Stimulated activated CD8-positive, alpha-beta memory T cell treated with anti-CD3 and anti-CD28 coated beads, Interleukin-12 subunit alpha, Interleukin-12 subunit beta, amount 100 ng/mL, for 24 hours (primary cell): ENCODE data around the gene GLI3.

Source experiments
- DNase-seq: peaks from one replicate; pipeline ENCODE4 v3.0.0-alpha.2; 2020; ENCODE audit errors: extremely low read depth

GLI3 gene

DNA sequence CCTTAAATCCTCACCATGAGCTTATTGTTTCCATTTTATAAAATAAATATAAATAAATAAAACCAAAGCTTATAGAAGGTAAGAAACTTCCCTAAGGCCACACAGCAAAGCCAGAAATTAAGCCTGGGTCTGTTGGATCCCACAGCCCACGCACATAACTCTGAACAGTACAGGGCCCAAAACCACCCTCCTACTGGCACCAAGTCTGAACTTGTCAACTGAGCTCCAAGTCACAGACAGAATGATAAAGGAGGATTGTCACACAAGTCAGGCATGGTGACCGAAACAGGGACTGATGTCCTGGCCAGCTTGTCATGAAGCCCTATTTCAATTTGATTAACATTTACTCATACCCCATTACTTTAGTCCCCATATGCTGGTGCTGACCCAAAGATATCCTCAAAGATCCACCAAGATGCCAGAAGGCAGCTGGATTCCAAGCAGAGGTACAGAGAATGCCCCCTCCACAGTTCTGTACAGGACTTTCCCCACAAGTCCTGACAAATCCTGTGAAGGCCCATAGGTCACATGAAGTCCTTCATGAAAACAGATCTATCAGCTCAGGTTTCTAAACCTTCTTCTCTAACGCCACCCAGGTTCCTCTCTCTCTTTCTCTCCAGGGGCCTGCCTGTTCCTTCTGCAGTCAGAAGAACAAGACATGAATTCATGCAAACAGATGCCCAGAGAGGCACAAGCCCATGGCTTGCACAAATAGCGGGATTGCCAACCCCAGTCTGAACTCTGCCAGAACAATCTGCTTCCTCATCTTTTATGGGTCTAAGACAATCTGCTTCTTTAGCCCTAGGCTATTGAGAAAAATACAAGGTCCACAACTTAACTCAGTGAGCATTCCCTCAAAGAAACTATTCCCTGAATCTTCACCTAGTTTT, 60.9 kb downstream of the GLI3 start:
- no peak for DNase-seq

DNA sequence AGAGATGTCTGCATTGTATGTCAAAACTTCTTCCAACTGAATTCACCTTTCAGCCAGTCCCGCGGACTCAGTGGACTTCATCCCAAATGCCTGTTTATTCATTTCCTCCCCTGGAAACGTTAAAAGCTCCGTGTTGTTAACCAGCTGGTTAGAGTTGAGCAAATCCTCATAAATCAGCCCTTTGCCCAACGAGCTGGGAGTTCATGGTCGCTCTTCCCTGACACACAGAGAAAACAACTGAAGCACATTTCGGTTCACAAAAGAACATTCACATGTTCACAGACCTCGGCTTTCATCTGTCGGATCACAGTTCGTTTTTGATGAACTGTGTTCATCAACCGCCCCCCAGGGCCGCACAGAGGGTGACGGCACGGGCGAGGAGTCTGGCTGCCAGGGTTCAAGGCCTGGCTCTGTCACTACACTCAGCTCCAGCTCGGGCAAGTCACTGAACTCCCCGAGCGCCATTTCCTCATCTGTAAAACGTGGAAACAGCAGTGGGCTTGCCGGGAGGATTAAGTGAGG, 62.6 kb downstream of the GLI3 start:
- no peak for DNase-seq

DNA sequence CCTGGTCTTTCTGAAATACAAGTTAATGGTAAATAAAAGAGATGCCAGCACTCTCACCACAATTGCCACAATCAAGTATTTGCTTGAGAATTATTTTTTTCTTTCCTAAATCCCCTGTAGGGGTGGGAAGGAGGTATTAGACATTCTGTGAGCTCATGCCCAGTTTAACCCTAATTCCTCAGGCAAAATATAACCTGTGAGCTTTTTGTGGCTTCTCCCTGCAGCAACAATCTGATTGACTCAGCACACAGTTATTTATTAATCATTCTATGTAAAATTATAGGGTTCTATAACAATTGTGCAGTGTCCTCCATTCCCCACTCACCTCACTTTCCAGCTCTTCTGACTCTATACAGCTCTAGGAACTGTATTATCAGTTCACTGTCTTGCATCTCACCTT, 66.3 kb downstream of the GLI3 start:
- DNase-seq, result no peak

DNA sequence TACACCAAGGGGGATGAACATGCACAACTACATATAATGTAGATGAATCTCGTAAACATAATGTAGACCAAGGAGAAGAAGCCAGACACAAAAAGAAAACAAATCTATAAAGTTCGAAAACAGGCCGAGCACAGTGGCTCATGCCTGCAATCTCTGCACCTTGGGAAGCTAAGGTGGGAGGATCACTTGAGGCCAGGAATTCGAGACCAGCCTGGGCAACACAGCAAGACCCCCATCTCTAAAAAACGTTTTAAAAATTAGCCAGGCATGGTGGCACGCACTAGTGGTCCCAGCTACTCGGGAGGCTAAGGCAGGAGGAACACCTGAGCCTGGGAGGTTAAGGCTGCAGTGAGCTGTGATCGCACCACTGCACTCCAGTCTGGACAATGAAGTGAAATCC, 68.5 kb downstream of the GLI3 start:
- DNase-seq, result no peak

DNA sequence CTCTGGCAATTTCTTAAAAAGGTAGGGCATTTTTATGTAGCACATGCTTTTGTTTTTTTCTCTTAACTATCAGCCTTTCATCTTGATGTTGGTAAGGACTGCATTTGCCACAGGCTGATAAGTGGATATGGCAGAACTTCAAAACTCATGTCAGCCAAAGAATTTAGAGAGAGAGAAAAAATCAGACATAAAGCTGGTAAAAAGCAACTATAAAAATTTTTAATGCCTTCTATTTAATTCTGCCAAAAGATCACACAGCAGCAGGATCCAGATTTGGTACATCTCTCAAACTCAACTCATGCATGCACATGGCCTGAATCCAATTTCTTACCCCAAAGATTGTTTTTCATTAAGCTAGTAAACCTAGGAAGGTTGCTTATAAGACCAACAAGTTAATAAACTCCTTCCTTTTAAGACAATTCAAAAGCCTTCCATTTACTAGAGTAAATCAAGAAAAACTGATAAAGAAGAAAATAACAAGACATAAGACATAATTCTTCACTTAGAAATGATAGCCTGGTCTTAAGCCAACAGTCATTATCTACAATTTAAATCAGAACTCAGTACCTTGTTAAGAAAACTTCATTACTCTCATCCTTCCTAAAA, 69.3 kb downstream of the GLI3 start:
- no peak for DNase-seq

DNA sequence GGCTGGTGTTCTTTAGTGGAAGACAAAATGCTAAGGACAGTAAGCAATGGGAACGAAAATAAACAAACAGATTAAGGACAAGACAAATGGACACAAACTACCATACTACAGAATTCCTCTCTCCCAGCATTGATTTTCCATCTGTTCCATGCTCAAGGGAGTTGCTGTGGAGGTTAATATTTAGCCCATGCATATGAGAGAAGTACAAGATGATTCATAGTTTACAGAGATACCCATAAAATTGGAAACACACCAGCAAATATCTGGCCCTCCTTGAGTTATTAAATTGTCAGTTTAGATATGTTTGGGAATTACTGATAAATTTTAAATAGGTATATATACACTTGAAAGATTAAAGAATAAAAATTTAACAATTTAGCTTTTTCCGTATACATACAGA, 69.8 kb downstream of the GLI3 start:
- DNase-seq, result no peak

DNA sequence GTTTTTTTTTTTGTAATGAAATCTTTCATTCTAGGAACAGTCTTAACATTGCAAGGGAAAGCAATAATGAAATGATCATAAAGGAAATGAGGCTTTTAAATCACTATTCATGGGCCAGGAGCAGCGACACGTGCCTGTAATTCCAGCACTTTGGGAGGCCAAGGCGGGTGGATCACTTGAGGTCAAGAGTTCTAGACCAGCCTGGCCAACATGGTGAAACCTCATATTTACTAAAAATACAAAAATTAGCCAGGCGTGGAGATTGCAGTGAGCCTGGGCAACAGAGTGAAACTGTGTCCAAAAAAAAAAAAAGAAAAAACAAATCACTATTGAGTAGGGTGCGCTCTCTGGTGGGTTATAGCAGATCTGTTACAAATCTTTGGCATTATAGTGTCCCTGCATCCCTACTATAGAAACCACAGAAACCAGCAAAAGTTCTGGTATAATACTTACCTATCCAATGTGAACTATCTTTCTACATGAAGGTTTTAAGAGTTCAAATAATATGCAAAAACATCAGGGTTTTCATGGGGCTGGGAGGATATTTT, 72.1 kb downstream of the GLI3 start:
- no peak for DNase-seq

DNA sequence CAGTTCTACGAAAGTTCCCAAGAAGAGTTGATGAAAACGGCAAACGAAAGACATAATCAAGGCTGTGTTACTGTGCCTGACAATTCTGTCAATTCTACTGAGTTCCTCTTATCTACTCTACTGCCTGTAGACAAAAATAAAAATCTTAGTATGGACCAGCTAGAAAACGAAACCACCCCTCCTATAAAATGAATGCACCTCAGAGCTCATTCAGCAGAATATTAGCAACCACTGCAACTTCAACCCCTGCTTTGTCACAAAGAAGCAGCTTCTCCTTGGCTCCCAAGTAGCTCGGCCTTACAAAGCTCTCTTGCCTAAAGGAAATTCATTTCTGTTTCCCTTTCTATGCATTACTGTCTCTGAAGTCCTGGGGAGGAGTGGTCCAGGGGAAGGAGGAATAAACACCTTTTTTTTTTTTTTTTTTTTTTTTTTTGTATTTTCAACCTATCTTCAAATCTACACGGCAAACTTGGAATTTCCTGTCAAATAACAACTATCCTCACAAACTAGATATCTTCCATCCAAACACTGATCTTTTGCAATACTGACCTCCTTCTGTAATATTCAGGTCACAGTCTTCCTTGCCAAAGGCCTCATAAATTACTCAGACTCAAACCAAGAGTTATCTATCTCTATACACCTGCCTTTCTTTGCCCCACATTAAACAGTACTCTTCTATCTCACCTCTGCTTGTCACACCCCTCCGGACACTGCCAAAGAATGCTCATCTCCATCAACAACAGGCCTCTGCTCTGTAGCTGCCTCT, 74.3 kb downstream of the GLI3 start:
- DNase-seq, result no peak

DNA sequence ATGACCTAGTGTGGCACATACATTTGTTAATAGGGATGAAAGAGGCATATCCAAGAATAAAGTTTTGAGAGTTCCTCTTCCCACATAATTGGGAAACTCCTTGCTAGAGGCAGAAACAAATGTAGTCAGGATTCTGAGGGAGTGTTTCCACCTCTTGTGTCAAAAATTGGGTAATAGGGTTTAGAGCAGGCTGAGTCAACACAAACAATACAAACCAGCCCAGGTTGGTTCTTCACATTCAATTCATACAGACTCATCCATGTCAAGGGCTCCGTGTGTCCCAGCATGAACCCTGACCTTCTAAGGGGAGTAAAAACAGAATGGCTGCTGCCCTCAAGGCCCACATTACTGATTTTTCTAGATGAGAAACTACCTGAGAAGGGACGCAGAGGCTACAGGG, 75.3 kb downstream of the GLI3 start:
- DNase-seq, result no peak

DNA sequence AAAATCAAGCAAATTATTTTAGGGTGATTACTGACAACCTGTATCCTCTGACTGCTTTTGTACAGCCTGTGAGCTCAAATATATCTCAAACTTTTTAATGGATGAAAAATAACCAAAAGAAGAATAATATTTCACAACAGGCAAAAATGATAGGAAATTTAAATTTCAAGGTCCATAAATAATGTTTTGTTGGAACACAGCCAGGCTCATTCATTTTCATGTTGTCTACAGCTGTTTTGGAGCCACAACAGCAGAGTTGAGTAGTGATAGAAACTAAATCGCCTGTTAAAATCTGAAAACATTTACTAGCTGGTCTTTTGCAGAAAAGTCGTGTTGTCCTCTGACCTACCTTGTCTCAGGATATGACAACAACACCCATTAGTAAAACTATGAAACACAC, 75.9 kb downstream of the GLI3 start:
- no peak for DNase-seq

DNA sequence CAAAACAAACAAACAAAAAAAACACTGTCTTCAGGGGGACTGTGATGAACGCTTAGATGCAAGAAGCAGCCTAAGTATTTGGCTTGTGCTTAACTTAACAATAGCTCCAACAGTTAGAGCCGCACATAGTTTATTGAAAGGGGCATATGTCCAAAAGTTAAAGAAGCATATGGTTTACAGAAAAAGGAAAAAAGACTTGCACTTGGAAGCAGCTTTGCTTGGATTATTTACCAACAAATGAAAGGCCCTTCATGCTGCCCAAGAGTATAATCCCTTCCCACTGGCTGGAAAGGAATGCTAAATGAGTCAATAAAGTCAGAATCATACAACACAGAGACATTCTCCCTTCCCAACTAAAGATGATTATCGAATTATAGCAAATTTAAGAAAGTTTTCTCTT, 77.9 kb downstream of the GLI3 start:
- no peak for DNase-seq

DNA sequence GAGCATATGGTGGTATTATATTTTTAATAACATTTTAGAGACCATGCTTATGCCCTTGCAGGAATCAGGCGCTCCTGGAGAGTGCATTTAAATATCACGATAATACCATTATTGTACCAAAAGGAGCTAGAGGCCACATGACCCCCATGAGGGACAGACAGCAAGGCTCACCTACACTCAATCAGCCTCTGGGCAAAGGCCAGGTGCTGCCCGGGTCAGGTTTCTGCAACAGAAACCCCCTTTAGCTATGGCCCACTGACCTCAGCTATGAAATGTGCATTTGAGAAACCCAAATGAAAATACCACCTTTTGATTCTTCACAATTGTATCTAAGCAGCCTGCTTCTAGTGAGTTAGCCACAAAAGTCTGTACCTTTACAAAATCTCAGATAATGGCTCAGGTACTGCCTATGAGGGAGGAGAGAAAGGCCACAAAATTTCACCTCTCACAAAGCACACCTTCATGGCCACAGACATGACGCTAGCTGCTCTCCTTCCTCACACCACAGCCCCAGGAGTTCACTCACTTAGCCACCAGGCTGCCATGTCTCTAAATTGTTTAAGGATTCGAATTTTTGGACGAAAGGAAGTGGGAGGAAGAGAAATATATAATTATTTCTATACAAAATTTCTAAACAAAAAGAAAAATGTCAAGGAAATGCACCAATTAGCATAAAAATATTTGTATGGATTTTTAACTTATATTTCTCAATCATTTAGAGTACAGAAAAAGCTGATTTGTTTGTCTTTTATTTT, 79.9 kb downstream of the GLI3 start:
- no peak for DNase-seq

DNA sequence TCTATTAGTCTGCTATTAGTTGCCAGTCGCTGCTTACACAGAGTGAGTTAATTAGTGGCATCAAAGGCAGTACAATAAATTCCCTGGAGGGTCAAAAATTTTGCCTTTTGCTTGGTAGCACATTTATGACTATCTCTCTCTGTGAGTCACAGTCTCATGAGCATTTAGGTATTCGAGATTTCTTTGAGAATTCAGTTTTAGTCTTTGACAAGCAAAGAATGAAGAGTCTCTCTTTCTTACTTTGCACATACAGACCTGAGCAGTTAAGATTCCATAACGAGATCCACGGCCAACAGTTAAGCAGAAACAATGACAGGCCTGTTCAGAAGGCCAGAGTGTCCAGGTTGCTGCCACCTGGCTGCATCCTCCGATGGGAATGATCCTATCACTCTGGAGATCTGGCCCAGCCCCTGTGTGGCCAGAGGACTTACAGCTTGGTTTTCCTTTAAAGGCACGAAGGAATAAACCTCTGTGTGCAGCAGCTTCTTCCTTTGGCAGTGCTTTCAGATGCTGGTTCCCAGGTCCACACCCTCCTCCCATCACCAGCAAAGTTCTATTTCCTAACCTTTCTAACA, 80.6 kb downstream of the GLI3 start:
- no peak for DNase-seq

DNA sequence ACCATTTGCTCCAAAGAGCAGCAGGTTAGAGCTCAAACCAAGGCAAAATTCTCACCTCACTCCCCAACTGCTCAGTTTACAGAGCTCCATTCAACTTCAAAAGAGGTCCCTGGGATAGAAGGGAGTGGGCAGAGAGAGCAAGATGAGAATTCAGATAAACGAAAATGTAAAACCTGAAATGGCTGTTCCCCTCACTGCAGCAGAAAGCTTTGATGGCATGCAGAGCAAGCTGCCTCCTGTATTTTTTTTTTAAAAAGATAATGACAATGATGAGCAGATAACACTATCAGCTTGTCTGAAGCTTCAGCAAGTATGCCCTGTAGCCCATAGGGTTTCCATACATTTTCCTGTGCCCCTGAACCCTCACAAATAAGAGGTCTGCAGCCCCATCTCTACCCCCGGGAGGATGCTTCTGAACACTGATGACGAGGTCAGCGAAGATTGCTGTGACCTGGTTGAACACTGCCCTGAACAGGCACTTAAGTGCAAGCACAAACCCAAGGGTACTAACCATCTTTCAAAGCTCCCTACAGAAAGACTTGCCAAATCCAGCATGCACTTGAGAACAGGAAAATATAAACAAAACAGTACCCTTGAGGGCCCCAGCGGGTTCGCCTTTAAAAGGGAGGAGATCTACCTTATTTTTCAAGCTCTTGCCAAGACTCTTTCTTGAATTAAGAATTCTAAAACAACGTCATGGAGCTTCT, 81.3 kb downstream of the GLI3 start:
- DNase-seq, result no peak

DNA sequence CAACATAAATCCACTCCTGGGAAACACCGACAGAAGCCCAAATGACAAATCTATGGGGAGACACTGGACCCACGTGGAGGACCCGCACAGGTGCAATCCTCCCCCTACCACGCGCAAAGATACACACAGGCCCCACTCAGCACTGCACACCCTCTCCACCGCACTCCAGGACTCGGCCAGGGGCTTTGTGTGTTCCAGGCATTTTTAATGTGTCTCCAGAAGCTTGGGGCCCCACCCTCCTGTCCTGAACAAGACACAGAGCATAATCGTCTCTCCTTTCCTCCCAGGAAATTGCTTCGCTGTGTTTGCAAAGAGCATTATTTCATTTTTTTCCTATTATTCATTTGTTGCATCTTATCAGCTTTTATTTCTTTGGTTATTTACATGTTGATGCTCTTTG, 82.8 kb downstream of the GLI3 start:
- DNase-seq, result no peak

DNA sequence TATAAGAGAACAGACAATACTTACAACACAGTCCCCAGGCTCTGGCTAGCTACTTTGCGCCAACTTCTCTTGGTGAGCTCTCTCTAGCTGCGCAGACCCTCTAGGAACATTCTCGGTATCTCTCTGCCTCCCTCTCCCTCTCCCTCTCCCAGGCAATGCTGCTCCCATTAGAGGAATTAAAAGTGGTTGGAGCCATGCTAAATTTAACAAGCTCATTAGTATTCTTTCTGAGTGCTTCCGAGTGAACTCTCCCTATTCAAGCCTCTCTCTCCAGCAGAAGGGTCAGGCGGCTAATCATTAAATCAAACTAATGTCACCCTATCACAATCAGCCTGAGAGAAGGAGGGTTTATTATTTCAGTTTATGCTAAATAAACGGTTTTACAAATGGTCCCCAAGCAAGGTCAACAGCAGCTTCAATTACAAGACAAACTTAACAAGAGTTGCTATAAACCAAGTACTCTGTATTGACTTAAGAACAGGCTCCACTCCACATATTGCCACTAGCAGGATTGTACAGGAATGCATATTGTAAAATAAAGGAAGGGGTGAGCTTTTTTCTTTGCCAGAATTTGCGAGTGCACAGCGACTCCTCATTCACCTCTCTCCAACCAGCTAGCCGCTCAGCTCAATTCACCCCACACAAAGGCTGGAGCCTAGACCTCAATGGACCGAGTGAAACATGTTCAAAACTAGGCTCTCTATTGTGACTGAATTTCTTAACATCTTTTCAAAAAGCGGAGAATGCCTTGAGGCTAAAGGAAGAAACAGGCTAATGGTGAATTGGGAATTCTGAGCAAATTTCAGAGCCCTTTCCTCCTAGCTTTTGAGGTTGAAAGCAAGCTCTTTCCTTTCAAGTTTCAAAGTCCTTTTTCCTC, 84.4 kb downstream of the GLI3 start:
- DNase-seq, result no peak

DNA sequence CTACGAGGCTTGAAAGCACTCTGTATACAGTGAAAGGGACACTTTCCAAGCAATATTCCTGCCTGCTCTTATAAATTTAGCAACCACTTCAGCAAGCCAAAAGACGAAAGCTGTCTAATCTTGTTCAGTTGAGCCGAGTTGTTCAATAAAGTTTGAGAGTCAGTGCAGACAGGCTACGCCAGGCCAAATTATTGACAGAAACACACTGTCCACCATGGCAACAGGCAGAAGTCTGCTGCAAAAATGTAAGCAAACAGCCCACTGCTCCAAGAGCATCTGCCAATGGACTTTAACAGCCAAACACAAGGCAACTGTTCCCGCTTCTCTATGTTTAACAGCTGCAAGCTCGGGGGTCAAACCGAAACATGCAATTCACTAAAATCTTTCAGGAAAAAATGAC, 85.7 kb downstream of the GLI3 start:
- no peak for DNase-seq

DNA sequence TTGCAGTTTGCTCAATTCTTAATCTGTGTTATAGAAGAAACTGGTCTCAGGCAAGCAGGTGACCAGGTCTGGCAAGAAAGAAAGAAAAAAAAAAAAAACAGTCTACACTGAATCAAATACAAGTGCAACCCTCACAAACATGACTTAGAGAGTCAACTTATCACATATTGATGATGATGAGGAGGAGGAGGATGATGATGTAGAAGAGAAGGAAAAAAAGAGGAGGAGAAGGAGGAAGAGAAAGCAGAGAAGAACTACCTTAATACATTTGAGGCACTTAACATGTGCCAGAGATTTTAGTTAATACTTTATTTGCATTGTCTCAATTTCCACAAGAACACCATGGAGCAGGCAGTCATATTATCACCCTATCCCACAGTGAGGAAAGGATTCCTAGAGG, 91.5 kb downstream of the GLI3 start:
- DNase-seq, result no peak

DNA sequence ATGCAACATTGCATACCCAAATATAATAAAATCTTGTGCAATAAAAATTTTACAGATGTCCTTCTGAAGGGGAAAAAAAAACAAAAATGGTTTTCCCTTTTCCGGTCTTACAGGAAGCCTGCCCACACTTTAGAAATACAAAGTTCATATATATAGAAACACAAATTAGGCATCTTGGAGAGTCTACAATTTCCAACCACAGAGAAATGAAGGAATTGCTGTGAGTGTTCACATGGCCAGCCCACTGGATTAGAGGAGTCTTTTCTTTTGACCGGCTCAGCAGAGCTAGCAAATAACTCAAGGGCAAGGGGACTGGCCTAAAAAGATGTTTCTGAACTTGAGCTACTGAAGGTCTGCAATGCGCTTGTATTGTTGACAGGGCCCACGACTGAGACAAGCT, 92.4 kb downstream of the GLI3 start:
- no peak for DNase-seq
